ENCODE results near the gene PPP6R2. TPM values are rescaled to one million over a fixed set of nuclear protein-coding genes. Genes with fewer than 3 reads are reported as not detected.
A peak's percentile ranks its signal among the peaks of the same experiment; 100 is the strongest.

PPP6R2 gene
- total RNA-seq, 1 donor from 2014 or later = 49.3 TPM

GRCh38 chr22:50311606-50312351 lies 31.3 kb upstream of the PPP6R2 start:
- no peak for TF ChIP-seq CTCF (conservative IDR thresholded peaks at IDR 0.05; ENCODE audit: low read depth, low read length)
- no peak overlapping the region for H3K4me3 ChIP-seq (ENCODE audit: low read depth, low read length)
- no peak for DNase-seq (ENCODE audit: low read depth)

GRCh38 chr22:50312371-50312770 lies 30.8 kb upstream of the PPP6R2 start:
- no peak for DNase-seq (ENCODE audit: low read depth)
- H3K4me3 ChIP-seq (ENCODE audit: low read depth, low read length) = no peak overlapping the region
- TF ChIP-seq CTCF (conservative IDR thresholded peaks at IDR 0.05; ENCODE audit: low read depth, low read length) = no peak

GRCh38 chr22:50313021-50313420 lies 30.1 kb upstream of the PPP6R2 start:
- DNase-seq (ENCODE audit: low read depth) = no peak
- H3K4me3 ChIP-seq (ENCODE audit: low read depth, low read length) = no peak overlapping the region

GRCh38 chr22:50313600-50313999 lies 29.5 kb upstream of the PPP6R2 start:
- no peak overlapping the region for H3K4me3 ChIP-seq (ENCODE audit: low read depth, low read length)
- DNase-seq (ENCODE audit: low read depth) = no peak
- no peak for TF ChIP-seq CTCF (conservative IDR thresholded peaks at IDR 0.05; ENCODE audit: low read depth, low read length)

More at GRCh38 chr22:50313021-50313420, 30.1 kb upstream of the PPP6R2 start:
- no peak for TF ChIP-seq CTCF (conservative IDR thresholded peaks at IDR 0.05; ENCODE audit: low read depth, low read length)

GRCh38 chr22:50314081-50314454 lies 29.1 kb upstream of the PPP6R2 start:
- no peak for DNase-seq (ENCODE audit: low read depth)
- H3K4me3 ChIP-seq (ENCODE audit: low read depth, low read length) = peak overlapping the region; percentile 24
- no peak for TF ChIP-seq CTCF (conservative IDR thresholded peaks at IDR 0.05; ENCODE audit: low read depth, low read length)

GRCh38 chr22:50314455-50315288 lies 28.5 kb upstream of the PPP6R2 start:
- H3K4me3 ChIP-seq (ENCODE audit: low read depth, low read length) = peak overlapping the region; percentile 24
- TF ChIP-seq CTCF (conservative IDR thresholded peaks at IDR 0.05; ENCODE audit: low read depth, low read length) = no peak
- DNase-seq (ENCODE audit: low read depth) = no peak
